MM.1S (cell line): ENCODE results near the gene MLLT11.

ENCODE experiments used
- DNase-seq: peaks from one replicate; pipeline ENCODE4 v3.0.0-alpha.2; 2015
- H2AFZ ChIP-seq: fragments of 300-600 bp; sonication (generic); 2 replicates; pipeline ENCODE4 v1.6.0; 2016; ENCODE audit warnings: antibody characterized with exemption, low read length
- H3F3A ChIP-seq: fragments of 300-600 bp; sonication (generic); 2 replicates; pipeline ENCODE4 v1.6.1; 2016; ENCODE audit warnings: mild to moderate bottlenecking, antibody characterized with exemption, low read length, moderate library complexity, mixed read lengths; ENCODE audit not compliant: insufficient read depth
- H3K27ac ChIP-seq: fragments of 300-600 bp; sonication (generic); 2 replicates; pipeline ENCODE4 v1.5.1; 2016; ENCODE audit warnings: mild to moderate bottlenecking, low read length
- H3K27me3 ChIP-seq: fragments of 300-600 bp; sonication (generic); replicated peaks from 2 replicates; pipeline ENCODE4 v1.6.0; 2016; ENCODE audit warnings: low read length; ENCODE audit not compliant: insufficient read depth
- H3K36me3 ChIP-seq: fragments of 300-600 bp; sonication (generic); replicated peaks from 2 replicates; pipeline ENCODE4 v1.6.1; 2016; ENCODE audit warnings: mild to moderate bottlenecking, low read length, mixed read lengths; ENCODE audit not compliant: insufficient read depth
- H3K4me1 ChIP-seq: fragments of 300-600 bp; sonication (generic); 2 replicates; pipeline ENCODE4 v1.6.1; 2016; ENCODE audit warnings: low read length, mixed read lengths
- H3K4me2 ChIP-seq: fragments of 300-600 bp; sonication (generic); 2 replicates; pipeline ENCODE4 v1.6.0; 2016; ENCODE audit warnings: low read depth, low read length
- H3K4me3 ChIP-seq: fragments of 300-600 bp; sonication (generic); 2 replicates; pipeline ENCODE4 v1.5.1; 2016; ENCODE audit warnings: low read length, mixed read lengths
- H3K79me2 ChIP-seq: fragments of 300-600 bp; sonication (generic); 2 replicates; pipeline ENCODE4 v1.6.1; 2016; ENCODE audit warnings: mixed run types, low read length, mixed read lengths
- H3K9ac ChIP-seq: fragments of 300-600 bp; sonication (generic); 2 replicates; pipeline ENCODE4 v1.6.1; 2016; ENCODE audit warnings: low read length, mixed read lengths
- H3K9me2 ChIP-seq: fragments of 300-600 bp; sonication (generic); replicated peaks from 2 replicates; pipeline ENCODE4 v1.6.1; 2016; ENCODE audit warnings: mild to moderate bottlenecking, low read length, mixed read lengths; ENCODE audit not compliant: insufficient read depth
- H3K9me3 ChIP-seq: fragments of 300-600 bp; sonication (generic); replicated peaks from 2 replicates; pipeline ENCODE4 v1.6.1; 2016; ENCODE audit warnings: mild to moderate bottlenecking, low read length, mixed read lengths; ENCODE audit not compliant: insufficient read depth
- H4K20me1 ChIP-seq: fragments of 300-600 bp; sonication (generic); 2 replicates; pipeline ENCODE4 v1.6.1; 2016; ENCODE audit warnings: mild to moderate bottlenecking, low read length, moderate library complexity, mixed read lengths; ENCODE audit not compliant: insufficient read depth
- CTCF ChIP-seq: fragments of 300-600 bp; sonication (generic); IDR thresholded peaks from 2 replicates; pipeline ENCODE4 v1.5.1; 2016; ENCODE audit warnings: antibody characterized with exemption, low read length, mixed read lengths
- EZH2 ChIP-seq: fragments of 300-600 bp; sonication (generic); optimal IDR thresholded peaks from 2 replicates; pipeline ENCODE3; 2017; ENCODE audit warnings: low read depth, mild to moderate bottlenecking, antibody characterized with exemption, low read length, mixed read lengths
- EZH2phosphoT487 ChIP-seq: fragments of 300-600 bp; sonication (generic); IDR thresholded peaks from 2 replicates; pipeline ENCODE4 v1.6.1; 2018; ENCODE audit warnings: antibody characterized with exemption, low read length

The MLLT11 gene

GRCh38 chr1:151059109-151060006 is 839 bp upstream of the MLLT11 start, which contains the start of gene CDC42SE1:
Gene CDC42SE1 (minus strand): TSS chr1:151059622. CDS start chr1:151055730, 3,892 bp downstream.
- Histone ChIP-seq H3K9ac (peak within 1 kb of the TSS; percentile 83), H3K4me3 (peak within 1 kb of the TSS; percentile 91), H3K79me2 (peaks cover 55% of the 10 kb centered on the region), H3K27me3 (no peaks in the 10 kb centered on the region), H3K9me3 (no peaks in the 10 kb centered on the region), H3F3A (peaks cover 21% of the 10 kb centered on the region), H3K9me2 (no peaks in the 10 kb centered on the region), H3K4me1 (peaks cover 33% of the 10 kb centered on the region), H3K27ac (peak within 1 kb of the TSS; percentile 76), H3K4me2 (peak within 1 kb of the TSS; percentile 96), H3K36me3 (peaks cover 14% of the 10 kb centered on the region; the same call in 1 of the 2 replicates), H4K20me1 (no peaks in the 10 kb centered on the region), H2AFZ (peak within 1 kb of the TSS; percentile 82)
- TF ChIP-seq EZH2 (no peak), CTCF (peak; percentile 95), EZH2phosphoT487 (no peak)
- peak; percentile 92 for DNase-seq

- peaks cover 26% of the 10 kb centered on the region for H3K4me1 ChIP-seq
- H3K36me3 ChIP-seq: no peaks in the 10 kb centered on the region
- no peak overlapping the region for H3K4me2 ChIP-seq
- no peak overlapping the region for H3K9ac ChIP-seq
- peak overlapping the region; percentile 82; the same call in 1 of the 2 replicates for H2AFZ ChIP-seq
- no peak for DNase-seq
- TF ChIP-seq CTCF (no peak), EZH2phosphoT487 (no peak), EZH2 (no peak)
- H3K27ac ChIP-seq: no peak overlapping the region
- no peaks in the 10 kb centered on the region for H3K27me3 ChIP-seq
- H3K9me2 ChIP-seq: no peaks in the 10 kb centered on the region
- no peak overlapping the region for H3K4me3 ChIP-seq
- H3K9me3 ChIP-seq: no peaks in the 10 kb centered on the region
- H3F3A ChIP-seq: peaks cover 21% of the 10 kb centered on the region
- no peaks in the 10 kb centered on the region for H4K20me1 ChIP-seq
- H3K79me2 ChIP-seq: peaks cover 40% of the 10 kb centered on the region
Measured at GRCh38 chr1:151060657-151061421, 642 bp downstream of the MLLT11 start.

- Histone ChIP-seq H3K36me3 (no peaks in the 10 kb centered on the region), H3K4me2 (no peak overlapping the region), H3K9me3 (no peaks in the 10 kb centered on the region), H3K9ac (no peak overlapping the region), H3K27me3 (no peaks in the 10 kb centered on the region), H4K20me1 (no peaks in the 10 kb centered on the region), H2AFZ (no peak overlapping the region), H3K4me1 (peaks cover 18% of the 10 kb centered on the region), H3K79me2 (peaks cover 32% of the 10 kb centered on the region), H3K9me2 (no peaks in the 10 kb centered on the region), H3F3A (peaks cover 15% of the 10 kb centered on the region), H3K4me3 (no peak overlapping the region), H3K27ac (no peak overlapping the region)
- TF ChIP-seq CTCF: no peak
- no peak for TF ChIP-seq EZH2phosphoT487
- no peak for TF ChIP-seq EZH2
- DNase-seq: no peak
Measured at GRCh38 chr1:151061704-151062103, 1.5 kb downstream of the MLLT11 start.
